Hair follicle dermal papilla cell (primary cell): ENCODE measurements around the gene RTF2. TPM values are rescaled to one million over a fixed set of nuclear protein-coding genes. Genes with fewer than 3 reads are reported as not detected.

Experiments
- small RNA-seq: library from RNA; depleted of rRNA; stranded (forward); fragments of <200 nt; gene quantifications from one replicate; pipeline ENCODE3, GENCODE V24; 2012
- total RNA-seq: library from RNA; depleted of rRNA; stranded (reverse); fragments of >200 nt; gene quantifications from 2 replicates; pipeline ENCODE4 v1.2.3, GENCODE V29; 2012

Gene RTF2
- 76.6 and 80.5 TPM in 2 replicates for total RNA-seq

DNA sequence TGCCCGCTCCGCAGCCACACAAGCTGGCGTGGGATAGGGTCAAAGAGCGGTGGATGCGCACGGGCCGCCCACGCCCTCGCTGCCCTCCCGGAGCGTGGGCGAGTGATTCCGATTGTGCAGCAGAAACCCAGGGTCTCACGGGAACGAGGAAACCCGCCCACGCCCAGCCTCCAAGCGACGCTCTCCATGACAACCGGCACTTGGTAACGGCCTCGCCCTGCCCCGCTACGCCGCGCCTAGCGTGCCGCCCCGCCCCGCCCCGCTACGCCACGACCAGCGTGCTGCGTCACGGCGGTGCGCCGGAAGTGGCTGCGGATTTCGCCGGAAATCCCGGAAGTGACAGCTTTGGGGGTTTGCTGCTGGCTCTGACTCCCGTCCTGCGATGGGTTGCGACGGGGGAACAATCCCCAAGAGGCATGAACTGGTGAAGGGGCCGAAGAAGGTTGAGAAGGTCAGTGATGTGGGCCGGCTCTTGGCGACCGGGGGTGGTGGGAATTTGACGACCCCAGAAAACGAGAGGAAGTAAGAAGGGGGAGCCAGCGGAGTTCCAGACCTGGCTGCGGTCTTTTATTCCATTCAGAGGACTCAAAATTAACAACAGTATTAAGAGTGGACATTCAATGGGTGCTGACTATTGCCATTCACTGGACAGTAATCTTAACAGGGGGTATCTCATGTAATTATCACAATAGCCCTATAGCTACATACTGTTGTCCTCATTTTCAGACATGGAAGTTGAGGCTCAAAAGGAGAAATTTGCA lies at the start of gene RTF2:
RTF2 (plus strand) TSS at position 312 of the 761 bp plus-strand sequence; CDS start at position 383, 71 bp downstream.

DNA sequence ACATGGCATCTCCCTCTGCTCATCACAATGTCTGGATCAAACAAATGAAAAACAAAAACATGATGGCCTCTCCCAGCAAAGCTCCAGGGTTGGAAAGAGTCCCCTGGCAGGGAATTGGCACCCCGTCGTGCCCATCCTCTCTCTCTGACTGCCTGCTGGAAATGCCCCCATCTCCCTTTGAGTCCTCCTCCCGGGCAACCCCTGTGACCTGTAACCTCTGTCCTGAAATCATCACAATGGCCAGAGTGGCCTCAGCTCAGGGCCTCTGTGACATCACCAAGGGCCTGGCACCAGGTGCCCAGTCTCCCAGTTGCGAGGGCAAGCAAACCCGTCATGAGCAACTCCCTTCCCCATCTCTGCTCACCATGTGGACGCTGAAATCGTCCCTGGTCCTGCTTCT lies 56.0 kb downstream of the RTF2 start, which contains the start of gene FAM209A:
FAM209A (plus strand) TSS at position 301 of the 400 bp plus-strand sequence; CDS start at position 366, 65 bp downstream.

GRCh38 chr20:56532946-56533345 lies 64.5 kb downstream of the RTF2 start, which contains the start of gene FAM209B:
Gene FAM209B (plus strand): TSS chr20:56533246. CDS start chr20:56533342, 96 bp downstream.

Small RNA genes within 50 kb of the gene (small RNA-seq; reads per million reads assigned to genes)
- gene RPL39P = not detected

Other genes starting within 250 kb of the RTF2 start
- gene MC3R, start 219.9 kb upstream of the RTF2 start, total RNA-seq = not detected in 2 replicates
- gene FAM210B, start 109.7 kb upstream of the RTF2 start, total RNA-seq = 52.6 and 54.6 TPM in 2 replicates
- gene AURKA, start 76.4 kb upstream of the RTF2 start, total RNA-seq = 9.0 and 9.9 TPM in 2 replicates
- 43.1 and 44.0 TPM in 2 replicates for gene CSTF1, start 76.0 kb upstream of the RTF2 start, total RNA-seq
- 1.8 and 2.7 TPM in 2 replicates for gene CASS4, start 56.4 kb upstream of the RTF2 start, total RNA-seq
- gene FAM209A, start 56.1 kb downstream of the RTF2 start, total RNA-seq = 0.24 TPM in 1 of 2 replicates, not detected in the other
- 0.36 TPM in 1 of 2 replicates, not detected in the other for gene FAM209B, start 64.6 kb downstream of the RTF2 start, total RNA-seq
- 39.9 and 51.4 TPM in 2 replicates for gene TFAP2C, start 160.7 kb downstream of the RTF2 start, total RNA-seq